AG04449 (cell line): ENCODE measurements around the gene DDX1.

Experiments
- CTCF ChIA-PET: fragments of 350-600 bp; formaldehyde crosslinking; extraction: SDS; loops from one replicate; lab custom pipeline; 2021; ENCODE audit warnings: antibody characterized with exemption; lab: Yijun Ruan, JAX
- POLR2A ChIA-PET: fragments of 400-600, 350-600 bp; formaldehyde crosslinking; extraction: SDS; loops from one replicate; lab custom pipeline; 2020; ENCODE audit warnings: antibody characterized with exemption, inconsistent platforms; lab: Yijun Ruan, JAX
- DNase-seq: peaks from one replicate; pipeline ENCODE4 v3.0.0-alpha.2; 2010; ENCODE audit warnings: low read depth, low spot score
- H3K4me3 ChIP-seq: 2 replicates; pipeline ENCODE4 v1.5.1; 2011; ENCODE audit warnings: low read depth, mild to moderate bottlenecking, control low read depth, low read length
- TF ChIP-seq, protein P1 (sequence below): IDR thresholded peaks from one replicate; pipeline ENCODE4 v1.5.1; 2011; ENCODE audit warnings: mild to moderate bottlenecking, moderate library complexity, low read length, control low read depth, inconsistent platforms; ENCODE audit not compliant: insufficient read depth; ENCODE audit errors: missing control alignments

Gene DDX1

DNA sequence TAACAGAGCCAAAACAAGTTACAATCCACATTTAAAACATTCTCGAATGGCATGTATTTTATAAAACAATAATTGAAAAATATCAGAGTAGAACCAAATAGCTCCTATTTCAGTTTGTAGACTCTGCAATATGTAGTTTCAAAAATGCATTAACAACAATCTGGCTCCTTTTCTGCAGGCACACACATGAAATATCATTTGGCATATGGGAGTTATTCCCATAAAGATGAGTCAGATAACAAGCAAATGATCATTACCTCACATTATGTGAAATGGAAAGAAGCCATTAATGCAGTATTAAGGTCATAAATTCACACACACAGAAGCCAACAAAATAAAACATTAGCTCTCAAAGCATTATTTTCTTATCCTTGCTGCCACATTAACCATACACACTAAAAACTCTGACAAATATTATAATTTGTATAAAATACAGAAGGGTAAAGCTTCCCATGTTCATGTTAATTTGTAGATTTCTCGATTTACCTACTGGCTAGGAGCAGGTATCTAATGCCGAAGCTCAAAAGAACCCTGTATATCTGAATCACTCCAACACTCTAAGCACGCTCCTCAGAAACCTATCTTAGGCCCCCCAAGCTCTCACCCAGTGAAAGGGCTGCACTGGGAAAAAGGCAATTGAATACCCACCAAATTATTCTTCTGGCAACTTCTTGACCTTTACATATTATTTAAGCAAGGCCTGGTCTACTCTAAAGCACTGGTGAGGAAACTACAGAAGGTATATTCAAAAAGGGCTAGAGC, 44.4 kb upstream of the DDX1 start:
- H3K4me3 ChIP-seq = no peak overlapping the region
- POLR2A ChIA-PET = no interaction called here

DNA sequence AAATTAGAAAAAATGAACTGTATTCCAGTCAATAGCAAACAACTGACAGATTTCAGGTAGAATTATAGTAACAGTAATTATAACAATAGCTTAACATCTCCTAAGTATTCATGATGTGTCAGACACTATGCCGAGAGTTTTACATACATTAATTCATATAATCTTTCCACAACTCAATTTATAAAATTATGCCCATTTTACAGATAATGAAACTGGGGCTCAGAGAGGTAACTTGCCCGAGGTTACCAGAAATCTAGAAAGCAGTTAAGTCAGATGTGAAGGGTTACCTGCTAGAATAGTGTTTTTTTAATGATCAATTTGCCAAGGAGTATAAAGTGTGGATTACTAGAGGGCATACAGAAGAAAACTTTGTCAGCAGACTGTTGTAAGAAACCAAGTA, 42.7 kb upstream of the DDX1 start:
- TF ChIP-seq, protein P1, sequence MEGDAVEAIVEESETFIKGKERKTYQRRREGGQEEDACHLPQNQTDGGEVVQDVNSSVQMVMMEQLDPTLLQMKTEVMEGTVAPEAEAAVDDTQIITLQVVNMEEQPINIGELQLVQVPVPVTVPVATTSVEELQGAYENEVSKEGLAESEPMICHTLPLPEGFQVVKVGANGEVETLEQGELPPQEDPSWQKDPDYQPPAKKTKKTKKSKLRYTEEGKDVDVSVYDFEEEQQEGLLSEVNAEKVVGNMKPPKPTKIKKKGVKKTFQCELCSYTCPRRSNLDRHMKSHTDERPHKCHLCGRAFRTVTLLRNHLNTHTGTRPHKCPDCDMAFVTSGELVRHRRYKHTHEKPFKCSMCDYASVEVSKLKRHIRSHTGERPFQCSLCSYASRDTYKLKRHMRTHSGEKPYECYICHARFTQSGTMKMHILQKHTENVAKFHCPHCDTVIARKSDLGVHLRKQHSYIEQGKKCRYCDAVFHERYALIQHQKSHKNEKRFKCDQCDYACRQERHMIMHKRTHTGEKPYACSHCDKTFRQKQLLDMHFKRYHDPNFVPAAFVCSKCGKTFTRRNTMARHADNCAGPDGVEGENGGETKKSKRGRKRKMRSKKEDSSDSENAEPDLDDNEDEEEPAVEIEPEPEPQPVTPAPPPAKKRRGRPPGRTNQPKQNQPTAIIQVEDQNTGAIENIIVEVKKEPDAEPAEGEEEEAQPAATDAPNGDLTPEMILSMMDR = no peak
- POLR2A ChIA-PET = no interaction called here
- DNase-seq = no peak
- no peak overlapping the region for H3K4me3 ChIP-seq
- CTCF ChIA-PET = interaction anchor here (1.0 kb wide), 1 partner anchor 12 kb away, joined by 3 read pairs; no protein-coding TSS in a partner anchor

More for the DNA sequence above, 44.4 kb upstream of the DDX1 start:
- CTCF ChIA-PET = interaction anchor here (0.8 to 2.3 kb wide), 5 partner anchors 8 to 29 kb away, joined by 3 to 11 read pairs (median 5); no protein-coding TSS in a partner anchor
- DNase-seq = no peak
- TF ChIP-seq, protein P1 = no peak

DNA sequence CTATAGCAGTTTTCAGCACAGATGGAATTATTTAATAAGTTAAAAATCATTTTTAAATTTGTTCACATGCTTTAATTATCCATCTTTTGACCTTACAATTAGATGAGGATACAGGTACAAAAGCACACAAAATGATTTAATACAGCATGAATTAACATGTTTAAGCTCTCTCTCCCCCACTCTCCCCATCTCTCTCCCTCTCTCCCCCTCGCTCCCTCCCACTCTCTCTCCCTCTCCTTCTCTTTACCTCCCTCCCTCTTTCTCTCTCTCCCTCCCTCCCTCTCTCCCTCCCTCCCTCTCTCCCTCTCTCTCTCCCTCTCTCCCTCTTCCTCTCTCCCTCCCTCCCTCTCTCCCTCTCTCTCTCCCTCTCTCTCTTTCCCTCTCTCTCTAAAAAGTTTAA, 38.1 kb upstream of the DDX1 start:
- no peak overlapping the region for H3K4me3 ChIP-seq
- TF ChIP-seq, protein P1 = no peak
- ChIA-PET POLR2A (interaction anchor here (0.7 kb wide), 1 partner anchor 8 kb away, joined by 3 read pairs; no protein-coding TSS in a partner anchor), CTCF (interaction anchor here (1.0 to 1.5 kb wide), 3 partner anchors 24 to 34 kb away, joined by 3 to 5 read pairs (median 3); no protein-coding TSS in a partner anchor)
- DNase-seq = no peak

DNA sequence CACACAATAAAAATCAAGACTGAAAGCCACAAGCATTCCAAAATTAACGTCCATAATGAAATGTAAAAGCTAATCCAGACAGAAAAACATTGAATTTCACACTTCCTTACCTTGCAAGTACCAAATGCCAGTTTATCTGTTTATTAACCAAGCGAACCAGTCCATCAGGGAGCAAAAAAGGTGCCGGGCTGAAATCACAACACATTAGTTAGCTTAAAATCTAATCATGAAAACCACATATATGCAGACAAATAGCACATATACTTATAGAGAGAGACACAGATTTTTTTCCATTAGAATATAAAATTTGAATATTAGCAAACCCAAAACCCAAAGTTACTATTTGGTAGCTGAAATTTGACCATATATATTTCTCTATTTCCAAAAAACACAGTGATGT, 37.7 kb upstream of the DDX1 start:
- POLR2A ChIA-PET = no interaction called here

DNA sequence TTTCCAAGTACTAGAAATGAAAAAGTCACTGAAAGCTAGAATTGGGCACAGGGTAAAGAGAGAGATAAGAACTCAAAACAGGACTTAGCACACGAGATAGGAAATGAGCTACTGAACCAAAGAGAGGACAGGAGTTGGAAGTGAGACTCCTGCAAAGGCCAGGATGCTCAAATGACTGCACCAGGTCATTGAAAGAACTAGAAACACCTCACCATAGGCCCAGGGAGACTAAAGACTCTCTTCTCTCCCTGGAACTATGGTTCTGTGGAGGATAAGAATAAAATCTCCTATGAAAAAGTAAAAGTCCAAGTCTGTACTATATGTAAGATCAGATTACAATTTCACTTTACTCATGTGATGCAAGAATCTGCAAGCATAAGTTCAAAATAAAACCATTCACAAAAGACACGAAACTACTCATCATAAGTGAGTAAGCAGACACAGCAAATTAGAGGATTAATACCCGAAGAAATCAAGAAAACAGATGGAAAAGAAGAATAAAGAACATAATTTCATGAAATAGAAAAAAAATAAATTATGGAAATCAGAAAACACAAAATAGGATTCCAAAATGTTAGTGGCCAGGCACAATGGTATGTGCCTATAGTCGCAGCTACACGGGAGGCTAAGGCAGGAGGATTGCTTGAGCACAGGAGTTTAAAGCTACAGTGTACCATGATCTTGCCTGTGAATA, 37.0 kb upstream of the DDX1 start:
- no peak overlapping the region for H3K4me3 ChIP-seq
- TF ChIP-seq, protein P1 = no peak
- CTCF ChIA-PET = interaction anchor here (0.7 to 3.2 kb wide), 4 partner anchors 8 to 24 kb away, joined by 3 to 12 read pairs (median 3); no protein-coding TSS in a partner anchor
- POLR2A ChIA-PET = no interaction called here
- DNase-seq = no peak

More for the DNA sequence above, 37.7 kb upstream of the DDX1 start:
- no peak for DNase-seq
- TF ChIP-seq, protein P1 = no peak
- CTCF ChIA-PET = interaction anchor here (1.0 to 1.5 kb wide), 3 partner anchors 24 to 34 kb away, joined by 3 to 5 read pairs (median 3); no protein-coding TSS in a partner anchor
- no peak overlapping the region for H3K4me3 ChIP-seq
